ENCODE results near the gene PAPOLB.

Gene PAPOLB

GRCh38 chr7:4876586-4876985 lies 14.8 kb upstream of the PAPOLB start:
- no peak for DNase-seq

DNA sequence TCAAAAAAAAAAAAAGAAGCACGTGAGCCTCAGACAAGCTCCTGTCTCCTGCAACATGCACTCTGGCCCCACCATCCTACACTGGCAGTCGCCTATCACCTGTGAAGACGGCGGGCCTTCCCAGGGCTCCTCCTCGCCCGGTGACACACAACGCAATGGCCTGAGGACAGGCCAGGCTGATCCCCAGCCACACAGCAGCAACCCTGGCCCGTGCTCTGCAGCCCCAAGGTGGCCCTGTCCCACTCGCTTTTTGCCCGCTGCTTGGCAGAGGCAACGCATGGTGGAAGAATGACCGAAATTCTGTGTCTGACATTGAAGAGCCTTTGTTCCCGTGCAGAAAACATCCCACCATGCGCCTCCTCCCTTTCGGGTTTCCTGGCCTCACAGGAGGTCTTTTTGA lies 13.6 kb upstream of the PAPOLB start:
- no peak for DNase-seq

GRCh38 chr7:4873071-4873944 lies 11.5 kb upstream of the PAPOLB start:
- DNase-seq: no peak

DNA sequence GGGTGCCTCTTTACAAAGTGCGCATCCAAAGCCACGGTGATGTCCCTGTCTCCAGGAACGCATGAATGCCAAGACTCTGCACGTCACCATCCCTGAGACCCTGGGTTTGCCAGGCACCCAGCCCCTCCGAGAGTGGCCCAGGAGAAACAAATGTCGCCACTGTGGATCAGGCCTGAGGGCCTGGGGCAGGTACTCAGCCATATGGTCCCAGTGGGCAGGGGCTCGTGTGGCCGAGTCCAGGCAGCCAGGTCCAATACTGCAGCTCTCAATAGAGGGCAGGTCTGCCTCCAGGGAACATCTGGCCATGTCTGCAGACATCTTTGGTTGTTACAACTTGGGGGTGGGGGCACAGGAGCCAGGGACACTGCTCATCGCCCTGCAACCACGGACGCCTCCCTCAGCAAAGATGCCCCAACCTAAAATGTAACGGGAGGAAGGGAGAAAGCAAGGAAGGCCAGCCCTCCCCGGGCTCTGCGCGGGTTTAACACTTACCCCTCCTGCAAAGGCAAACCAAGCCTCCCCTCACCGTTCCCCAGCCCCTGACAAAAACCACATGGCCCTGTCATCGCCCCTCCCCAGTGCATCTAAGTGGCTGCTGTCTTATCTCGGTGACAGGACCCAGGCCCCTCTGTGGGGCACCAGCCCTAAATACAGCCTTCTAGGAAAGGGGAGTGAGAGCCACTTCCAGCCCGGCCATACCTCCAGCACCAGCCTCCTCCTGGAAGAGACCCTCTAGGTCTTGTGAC lies 10.3 kb upstream of the PAPOLB start:
- no peak for DNase-seq

GRCh38 chr7:4871056-4871680 lies 9.3 kb upstream of the PAPOLB start:
- DNase-seq: no peak

GRCh38 chr7:4868493-4868892 lies 6.7 kb upstream of the PAPOLB start:
- no peak for DNase-seq

- no peak for DNase-seq
Measured at GRCh38 chr7:4866528-4867496, 5.0 kb upstream of the PAPOLB start.

DNA sequence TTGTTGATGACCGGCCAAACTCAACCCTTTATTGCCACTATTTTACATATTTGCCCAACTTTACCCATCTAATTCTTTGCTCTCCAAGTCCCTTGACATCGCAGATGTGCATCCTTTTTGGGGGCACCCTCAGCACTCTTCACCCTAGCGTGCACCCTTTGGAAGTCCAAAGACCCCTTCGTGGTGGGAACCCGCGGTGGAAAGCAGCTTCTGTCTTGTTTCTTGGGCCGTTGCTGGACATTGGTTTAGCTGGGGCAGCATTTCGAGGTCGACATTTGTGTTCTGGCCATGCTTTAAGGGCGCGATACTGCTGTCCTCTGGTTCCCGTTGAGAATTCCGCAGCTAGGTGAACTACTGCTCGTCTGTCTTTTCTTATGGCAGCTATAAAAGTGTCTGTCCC lies 326 bp upstream of the PAPOLB start:
- no peak for DNase-seq

GRCh38 chr7:4861227-4861626 lies 603 bp downstream of the PAPOLB start:
- no peak for DNase-seq

DNA sequence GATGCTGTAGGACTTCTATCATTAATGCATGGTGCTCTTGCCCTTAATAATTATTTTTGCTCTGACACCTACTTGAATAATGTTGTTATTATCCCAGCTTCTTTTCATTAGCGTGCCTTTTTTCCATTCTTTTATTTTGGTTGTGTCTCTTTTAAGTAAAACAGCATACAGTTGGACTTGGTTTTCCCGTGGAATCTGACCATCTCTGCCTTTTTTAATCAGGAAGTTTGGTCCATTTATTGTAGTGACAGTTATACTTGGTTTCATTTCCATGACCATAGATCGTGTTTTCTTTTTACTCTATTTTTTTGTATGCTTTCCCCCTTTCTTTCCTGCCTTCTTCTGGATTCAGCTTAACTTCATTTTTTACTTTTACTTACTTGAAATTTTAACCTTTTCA lies 4.6 kb downstream of the PAPOLB start:
- DNase-seq: no peak

- no peak for DNase-seq
Measured at GRCh38 chr7:4856336-4857057, 5.3 kb downstream of the PAPOLB start.

- DNase-seq: no peak
Measured at GRCh38 chr7:4854916-4855315, 6.9 kb downstream of the PAPOLB start.

GRCh38 chr7:4851459-4852422 lies 10.1 kb downstream of the PAPOLB start:
- DNase-seq: no peak

GRCh38 chr7:4850262-4850795 lies 11.5 kb downstream of the PAPOLB start:
- DNase-seq: no peak

GRCh38 chr7:4849390-4849789 lies 12.4 kb downstream of the PAPOLB start:
- DNase-seq: peak in 1 of 2 donors; percentile 8

DNA sequence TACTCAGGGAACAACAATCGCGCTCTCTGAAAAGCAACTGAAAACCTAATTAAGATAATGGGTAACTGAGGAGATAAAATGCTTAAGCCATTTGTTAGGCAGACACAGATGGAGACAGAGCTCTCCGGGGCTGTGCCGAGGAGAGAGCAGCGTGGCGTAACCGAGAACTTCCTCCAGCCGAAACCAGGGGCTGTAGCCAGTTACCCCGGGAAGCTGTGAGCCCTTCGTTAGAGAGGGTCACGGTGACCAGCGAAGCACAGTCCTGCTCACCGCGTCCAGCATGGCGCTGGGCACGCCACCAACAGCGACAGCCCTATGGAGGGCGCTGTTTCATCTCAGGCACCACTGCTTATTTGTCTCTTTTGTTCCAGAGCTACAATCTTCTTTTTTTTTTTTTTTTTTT lies 16.1 kb downstream of the PAPOLB start:
- DNase-seq: no peak

DNA sequence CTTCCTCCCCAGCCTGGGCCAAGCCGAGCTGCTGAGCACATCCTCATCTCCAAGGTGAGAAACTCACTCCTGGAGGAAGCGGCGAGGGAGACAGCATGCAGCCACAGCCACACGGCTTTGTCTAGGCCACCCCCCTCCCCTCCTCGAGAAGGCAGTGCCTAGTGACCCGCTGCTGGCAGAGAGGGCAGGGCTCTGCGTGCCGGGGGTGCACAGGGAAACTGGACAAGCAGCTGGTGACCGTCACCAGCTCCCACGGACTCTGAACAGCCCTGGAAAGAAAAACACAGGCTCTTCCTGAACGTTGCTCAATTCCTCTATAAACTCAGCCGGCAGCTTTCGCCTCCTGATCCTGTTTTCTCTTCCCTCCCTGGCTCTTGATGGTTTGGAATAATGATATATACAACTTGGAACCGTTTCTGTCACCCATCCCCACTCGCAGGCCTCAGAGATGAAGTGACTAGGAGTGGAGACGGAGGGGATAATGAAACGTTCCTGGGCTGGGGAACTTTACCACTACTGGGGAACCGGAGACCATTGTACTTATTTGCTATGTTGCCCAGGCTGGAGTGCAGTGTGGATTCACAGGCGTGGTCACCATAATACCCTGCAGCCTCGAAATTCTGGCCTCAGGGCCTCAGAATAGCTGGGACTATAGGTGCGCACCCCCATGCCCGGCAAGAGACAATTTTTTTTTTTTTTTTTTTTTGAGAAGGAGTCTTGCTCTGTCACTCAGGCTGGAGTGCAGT lies 19.3 kb downstream of the PAPOLB start:
- DNase-seq: no peak

DNA sequence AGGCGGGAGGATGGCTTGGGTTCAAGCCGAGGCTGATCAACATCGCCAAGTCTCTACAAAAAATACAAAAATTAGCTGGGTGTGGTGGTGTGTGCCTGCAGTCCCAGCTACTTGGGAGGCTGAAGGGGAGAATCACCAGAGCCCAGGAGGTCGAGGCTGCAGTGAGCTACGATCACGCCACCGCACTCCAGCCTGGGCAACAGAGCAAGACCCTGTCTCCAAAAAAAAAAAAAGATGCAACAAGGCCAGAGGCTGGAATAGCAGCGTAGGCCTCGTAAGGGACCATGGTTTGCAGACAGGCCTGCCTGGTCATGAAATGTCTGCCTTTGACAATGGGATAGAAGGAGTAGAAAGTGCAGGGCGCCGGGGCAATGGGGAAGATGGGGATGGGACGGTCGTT lies 20.0 kb downstream of the PAPOLB start:
- DNase-seq: no peak

DNA sequence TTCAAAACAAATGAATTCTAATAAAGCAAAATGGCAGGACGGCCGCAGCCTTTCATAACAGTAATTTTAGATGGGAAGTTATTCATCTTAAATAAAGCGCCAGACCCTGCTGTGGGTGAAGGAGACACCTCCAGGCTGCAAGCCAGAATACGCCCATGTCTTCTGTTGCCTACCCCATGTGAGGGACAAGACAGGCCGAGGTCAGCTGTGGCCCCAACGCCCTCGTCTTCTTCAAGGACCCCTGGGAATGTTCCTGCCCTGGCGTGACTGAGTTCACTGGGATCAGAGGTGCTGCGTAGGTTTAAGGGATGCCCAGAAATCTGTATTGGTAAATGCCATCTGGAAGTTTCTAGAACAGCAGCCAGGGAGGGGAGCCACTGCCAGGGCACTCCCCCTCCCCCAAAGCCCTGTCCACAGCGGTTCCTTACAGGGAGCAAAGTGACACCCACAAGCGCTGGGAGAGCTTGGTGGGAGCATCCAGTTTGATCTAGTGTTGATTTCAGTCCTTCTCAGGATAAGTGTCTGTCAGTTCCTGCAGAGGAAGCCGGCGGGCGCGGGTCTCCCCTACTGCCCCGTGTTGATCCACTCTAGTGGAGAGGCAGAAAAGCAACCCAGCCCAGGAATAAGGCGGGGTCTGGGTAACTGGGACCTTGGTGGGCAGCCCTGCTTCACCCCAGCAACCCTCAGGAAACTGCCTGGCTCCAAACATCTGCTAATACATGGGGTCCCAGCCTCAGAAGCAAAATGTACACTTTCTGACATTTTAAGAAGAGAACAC lies 20.6 kb downstream of the PAPOLB start:
- DNase-seq: no peak

Data from CD4-positive, alpha-beta T cell treated with Interleukin-1 beta for 1 hour (primary cell).